NCI-H82 treated with DMSO at 0.1 percent for 48 hours (cell line): Measurements from ENCODE around the gene SLC4A11.

Experiments used
- DNase-seq: peaks from one replicate; lab custom pipeline; 2025; ENCODE audit not compliant: unreplicated experiment; lab: John Stamatoyannopoulos, UW

SLC4A11 gene

DNA sequence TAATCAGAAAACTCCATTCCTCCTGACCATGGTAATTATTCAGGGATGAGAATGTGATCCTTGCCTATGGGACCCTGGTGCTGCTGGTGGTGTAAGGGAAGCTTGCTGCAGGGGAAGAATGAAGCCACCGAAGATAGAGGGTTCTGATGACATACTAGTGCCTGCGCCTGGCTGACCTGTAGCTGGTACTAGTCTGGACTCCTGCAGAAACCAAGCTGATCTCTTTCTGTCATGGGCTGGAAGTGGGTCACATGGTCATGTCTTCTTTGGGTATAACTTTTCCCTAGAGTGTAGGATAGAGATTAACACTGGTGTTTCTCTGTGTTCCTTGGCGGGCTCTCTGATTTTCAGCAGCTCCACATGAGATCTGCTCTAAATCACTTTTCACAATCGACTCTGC lies 8.6 kb upstream of the SLC4A11 start:
- no peak for DNase-seq

DNA sequence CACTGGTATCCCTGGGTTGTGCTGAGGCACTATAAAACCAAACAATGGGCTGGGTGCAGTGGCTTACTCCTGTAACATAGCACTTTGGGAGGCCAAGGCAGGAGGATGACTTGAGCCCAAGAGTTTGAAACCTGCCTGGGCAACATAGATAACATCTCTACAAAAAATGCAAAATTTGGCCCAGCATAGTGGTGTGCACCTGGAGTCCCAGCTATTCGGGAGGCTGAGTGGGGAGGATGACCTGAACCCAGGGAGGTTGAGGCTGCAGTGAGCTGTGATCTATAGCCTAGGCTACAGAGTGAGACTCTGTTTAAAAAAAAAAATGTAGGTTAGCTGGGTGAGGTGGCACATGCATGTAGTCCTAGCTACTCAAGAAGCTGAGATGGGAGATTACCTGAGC lies 7.7 kb upstream of the SLC4A11 start:
- DNase-seq, result no peak

DNA sequence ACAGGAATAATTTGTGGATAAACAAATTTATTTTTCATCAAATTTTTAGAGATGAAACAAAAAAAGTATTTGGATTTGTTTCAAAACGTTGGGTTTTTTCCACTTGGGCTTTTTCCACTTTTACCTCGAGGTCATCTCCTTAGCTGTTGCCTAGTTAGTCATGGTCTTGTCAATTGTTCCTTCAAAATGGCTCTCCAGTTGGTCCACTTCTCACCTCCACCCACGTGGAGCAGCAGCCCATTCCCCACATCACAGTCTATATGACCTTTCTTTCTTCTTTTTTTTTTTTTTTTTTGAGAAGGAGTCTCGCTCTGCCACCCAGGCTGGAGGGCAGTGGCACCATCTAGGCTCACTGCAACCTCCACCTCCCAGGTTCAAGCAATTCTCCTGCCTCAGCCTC lies 6.7 kb upstream of the SLC4A11 start:
- DNase-seq, result no peak

DNA sequence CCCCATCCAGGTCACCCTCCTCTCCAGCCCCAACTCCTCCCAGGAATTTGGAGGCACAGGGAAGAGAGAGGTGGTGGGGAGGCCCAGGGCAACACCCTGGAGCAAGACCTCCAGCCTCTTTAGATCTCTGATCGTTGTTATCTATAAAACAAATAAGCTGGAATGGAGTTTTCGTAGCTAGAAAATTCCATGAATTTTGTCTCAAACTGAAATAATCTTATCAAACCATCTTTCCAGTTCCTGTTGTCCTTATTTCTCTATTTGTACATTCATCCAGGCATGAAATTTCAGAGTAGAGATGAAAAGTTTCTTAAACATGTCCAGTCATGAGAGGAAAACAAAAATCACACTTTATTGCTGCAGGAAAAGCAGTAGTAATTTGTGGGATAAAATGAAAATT lies 6.2 kb upstream of the SLC4A11 start:
- no peak for DNase-seq

DNA sequence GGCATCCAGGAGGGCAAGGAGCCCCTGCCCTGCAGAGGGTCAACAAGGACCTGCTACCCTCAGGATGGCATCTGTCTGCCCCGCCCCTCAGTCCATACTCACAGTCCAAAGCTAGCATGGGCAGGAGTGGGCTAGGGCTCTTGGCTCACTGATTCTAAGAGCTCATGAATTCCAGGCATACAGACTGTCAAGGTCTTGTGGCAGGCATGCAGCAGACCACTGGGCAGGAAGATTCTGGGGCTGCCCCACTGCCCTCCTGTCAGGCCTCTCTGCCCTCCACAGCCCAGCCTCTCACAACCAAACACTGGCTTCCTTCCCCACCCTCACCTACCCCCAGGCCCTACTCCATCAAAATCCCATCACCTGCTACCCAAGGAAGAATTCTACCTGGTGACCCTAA lies 5.6 kb upstream of the SLC4A11 start:
- DNase-seq, result no peak

DNA sequence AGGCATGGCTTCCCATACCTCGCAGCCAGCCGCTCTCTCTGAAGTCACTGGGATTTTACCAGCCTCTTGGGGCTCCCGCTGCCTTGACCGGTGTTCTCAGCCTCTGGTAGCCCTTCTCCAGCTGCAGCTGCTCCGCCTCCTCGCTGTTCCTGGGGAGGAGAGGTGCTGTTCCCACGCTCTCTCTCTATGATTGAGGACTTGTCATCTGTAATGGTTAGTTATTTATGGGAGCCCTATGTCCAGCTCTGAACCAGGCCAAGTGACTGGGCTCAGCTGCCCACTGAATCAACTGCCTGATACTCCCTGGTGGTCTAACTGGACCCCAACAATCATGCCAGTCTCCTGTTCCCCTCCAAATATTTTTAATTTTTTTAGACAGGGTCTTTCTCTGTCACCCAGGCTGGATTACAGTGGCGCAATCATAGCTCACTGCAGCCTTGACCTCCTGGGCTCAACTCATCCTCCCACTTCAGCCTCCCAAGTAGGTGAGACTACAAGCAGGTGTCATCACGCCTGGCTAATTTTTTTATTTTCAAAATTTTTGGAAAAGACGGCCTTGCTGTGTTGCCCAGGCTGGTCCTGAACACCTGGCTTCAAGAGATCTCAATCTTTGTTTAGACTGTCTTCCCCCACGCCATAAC lies 4.8 kb upstream of the SLC4A11 start:
- no peak for DNase-seq

DNA sequence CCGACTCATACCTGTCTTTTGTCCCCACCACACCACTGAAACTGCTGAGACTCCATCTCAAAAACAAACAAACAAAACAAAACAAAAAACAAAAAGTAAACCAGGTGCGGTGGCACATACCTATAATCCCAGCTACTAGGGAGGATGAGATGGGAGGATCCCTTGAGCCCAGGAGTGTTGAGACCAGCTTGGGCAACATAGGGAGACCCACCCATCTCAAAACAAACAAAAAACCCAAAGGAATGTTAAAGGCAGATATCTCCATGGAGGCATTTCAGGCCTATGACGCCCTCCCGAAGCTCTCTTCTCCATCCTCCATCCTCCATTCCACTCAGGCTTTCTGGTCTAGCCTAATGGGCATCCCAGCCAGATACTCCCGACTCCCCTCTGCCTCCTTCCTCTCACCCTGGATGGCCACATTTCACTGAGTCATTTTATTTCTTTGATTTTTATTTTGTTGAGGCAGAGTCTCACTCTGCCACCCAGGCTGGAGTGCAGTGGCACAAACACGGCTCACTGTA lies 3.2 kb upstream of the SLC4A11 start:
- DNase-seq, result no peak

DNA sequence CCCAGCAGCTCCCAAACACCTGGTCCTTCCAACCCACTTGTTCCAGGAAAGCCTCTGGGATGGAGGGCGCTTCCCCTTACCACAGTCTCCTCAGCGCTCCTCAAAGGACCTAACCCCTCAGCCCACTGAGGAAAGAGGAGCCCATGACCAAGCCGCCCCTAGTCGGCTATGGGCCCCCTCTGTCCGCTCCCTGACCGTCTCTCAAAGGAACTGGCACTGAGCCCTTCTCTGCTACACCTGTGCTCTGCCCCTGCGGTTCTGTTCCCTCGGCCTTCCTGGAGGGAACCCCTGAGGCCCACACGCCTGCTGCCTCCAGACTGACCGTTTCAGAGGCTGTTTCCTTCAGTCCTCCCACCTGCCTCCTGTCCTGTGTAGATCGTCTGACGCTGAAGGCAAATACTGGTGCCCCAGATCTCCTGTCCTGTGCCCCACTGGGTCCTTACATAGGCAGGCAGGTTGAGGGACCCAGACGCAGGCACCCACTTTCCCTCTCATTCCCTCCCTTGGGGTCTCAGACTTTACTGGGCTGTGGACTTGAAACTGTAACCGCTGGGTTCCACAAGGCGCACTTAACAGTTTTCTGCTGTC lies 1.9 kb upstream of the SLC4A11 start:
- DNase-seq, result no peak

DNA sequence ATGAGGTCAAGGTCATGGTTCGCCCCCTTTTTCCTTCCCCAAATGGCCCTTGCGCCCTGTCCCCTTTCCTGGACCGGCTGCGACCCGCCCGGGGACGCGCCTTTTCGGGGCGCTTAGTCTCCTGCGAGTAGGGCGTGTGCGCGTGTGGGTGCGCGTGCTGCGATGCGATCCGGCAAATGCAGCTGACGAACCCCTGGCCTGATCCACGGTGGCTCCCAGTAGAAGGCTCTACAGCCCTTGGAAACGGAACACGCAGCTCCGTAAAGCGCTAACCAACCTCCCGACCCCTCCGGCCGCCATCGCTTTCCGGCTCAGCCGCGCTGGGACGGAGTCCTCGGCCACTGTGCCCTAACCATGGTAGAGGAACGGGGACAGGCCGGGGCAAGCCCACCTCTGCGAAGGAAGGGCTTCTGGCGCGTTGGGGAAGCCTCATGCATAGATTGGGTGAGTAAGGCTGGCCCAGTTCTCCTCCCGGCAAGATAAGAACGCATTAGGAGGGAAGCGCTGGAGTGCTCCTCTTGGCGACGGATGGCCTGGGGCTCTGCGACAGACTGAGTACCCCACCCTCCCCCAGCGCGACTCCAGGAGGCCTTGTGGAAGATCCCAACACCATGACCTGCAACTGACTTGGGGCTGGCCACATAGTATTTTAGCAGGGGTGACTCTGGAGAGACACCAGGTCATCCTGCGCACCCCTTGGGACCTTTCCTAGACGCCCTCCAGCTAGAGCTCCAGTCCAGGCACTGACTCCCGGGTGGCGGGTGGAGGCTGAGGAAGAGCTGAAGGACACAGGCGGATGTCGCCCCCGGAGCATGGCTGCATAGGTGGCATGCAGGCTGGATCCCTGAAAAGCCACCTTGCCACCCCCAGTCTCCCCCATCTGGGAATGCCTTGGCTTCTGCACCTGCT lies 1.1 kb upstream of the SLC4A11 start:
- no peak for DNase-seq

DNA sequence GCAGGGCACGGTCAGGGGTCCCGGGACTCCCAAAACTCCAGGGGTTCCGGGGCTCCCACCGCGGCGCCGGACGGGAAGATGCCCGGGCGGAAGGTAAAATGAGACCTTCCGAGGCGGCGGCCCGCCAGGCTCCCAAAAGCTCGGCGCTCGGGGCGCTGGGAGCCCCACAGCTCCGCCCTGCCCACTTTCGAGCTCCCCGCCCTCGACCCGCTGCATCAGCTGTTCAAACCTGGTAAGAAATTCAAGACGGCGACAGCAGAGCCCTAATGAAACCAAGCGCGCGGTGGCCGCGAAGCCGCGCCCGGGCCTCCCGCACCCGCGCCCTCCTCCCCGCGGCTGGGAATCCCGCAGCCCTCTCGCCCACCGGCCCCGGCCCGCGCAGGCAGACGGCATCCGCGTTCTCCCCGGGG lies 369 bp downstream of the SLC4A11 start:
- no peak for DNase-seq

DNA sequence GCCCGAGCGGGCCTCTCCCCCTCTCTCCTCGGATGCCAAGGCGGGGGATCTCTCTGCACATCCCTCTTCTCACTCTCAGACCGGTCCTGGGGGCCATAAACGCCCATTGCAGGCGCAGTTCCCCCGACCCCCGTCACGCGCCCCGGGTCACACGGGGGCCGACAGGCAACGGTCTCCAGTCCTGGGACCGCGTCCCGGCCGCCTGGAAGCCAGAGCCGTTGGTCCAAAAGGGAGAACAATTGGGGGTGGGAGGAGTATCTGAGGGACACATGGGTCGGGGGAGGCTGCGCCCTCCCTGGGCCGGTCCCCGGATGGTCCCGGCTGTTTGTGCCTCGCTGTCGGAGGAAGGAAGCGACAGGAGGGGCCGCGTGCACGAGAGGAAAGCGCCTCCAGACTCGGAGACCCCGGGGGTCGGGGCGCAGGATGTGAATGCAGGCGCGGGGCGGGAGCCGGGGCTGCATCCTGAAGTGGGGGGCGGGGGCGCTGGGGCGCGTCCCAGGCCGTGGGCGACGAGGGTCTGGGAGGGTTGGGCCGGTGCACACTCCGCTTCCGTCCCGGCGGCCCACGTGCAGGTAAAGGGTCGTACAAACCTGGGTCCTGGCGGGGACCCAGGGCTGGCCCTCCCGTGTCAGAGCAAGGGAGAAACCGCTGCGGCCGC lies 903 bp downstream of the SLC4A11 start:
- DNase-seq, result no peak

DNA sequence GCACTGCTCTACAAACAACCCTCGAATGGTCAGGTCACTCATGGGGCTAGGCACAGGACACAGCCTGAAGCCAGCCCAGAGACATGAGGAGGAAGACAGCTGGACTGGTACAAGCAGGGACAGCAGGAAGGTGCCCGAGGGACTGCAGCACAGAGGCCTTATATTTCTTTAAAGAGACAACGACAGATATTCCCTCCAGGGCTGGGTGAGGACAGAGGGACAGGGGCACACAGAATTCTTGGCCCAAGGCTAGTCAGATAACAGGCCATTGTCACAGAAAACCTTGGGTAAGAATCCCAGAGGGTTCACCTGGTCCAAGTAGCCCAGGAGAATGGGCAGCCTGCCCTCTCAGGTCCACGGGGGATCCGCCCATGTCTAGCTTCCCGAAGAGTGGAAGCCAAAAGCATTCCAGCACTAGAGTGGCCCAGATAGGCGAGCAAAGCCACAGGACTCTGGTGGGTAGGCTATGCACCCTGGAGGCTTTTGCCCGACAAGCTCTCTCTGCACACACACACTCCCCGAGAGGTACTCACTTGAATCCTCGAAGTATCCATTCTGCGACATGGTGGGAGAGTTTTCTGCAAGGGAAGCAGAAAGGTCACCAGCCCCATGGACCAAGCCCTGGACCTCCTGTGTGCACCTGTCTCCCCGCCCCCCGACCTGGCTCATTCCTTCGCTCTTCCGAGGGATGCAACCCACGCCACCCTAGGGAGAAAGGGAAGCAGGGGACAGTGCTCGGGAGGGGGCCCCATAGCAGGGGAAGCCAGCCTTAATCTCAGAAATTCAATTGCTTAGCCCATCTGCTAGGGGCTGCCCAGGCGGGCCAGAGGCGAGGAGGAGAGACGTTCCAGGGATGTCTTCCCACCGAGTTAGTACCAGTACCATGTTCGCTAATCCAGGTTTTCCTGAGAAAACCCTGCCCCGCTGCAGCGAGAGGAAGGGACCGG lies 1.7 kb downstream of the SLC4A11 start:
- DNase-seq, result no peak

DNA sequence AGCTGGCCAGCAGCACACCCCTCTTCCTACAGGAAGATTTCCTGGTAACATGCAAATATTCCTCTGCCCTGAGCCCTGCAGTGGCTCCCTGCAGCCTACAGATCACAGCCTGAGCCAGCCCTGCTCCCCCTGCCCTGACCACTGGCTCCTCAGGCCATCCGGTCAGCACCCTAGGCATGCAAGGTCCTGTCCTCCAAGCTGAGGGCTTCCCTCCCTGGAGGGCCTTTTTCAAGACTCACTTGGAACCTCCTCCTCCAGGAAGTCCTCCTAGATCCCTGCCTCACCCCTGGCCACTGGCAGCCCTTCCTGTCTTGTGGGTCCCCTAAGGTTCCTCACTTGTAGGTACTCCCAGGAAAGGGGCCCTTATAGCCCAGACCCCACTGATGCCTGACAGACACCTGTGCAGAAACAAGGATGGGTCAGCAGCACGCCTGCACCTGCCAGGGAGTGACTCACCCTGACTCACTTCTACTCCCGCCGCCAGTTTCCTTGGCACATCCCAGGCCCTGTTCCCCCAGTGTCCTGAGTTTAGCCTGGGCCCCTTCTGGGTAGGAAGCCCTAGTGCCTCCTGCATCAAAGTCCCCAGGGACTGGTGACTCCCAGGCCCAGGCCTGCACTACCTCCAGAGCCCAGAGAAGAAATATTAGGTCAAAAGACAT lies 3.2 kb downstream of the SLC4A11 start:
- no peak for DNase-seq

DNA sequence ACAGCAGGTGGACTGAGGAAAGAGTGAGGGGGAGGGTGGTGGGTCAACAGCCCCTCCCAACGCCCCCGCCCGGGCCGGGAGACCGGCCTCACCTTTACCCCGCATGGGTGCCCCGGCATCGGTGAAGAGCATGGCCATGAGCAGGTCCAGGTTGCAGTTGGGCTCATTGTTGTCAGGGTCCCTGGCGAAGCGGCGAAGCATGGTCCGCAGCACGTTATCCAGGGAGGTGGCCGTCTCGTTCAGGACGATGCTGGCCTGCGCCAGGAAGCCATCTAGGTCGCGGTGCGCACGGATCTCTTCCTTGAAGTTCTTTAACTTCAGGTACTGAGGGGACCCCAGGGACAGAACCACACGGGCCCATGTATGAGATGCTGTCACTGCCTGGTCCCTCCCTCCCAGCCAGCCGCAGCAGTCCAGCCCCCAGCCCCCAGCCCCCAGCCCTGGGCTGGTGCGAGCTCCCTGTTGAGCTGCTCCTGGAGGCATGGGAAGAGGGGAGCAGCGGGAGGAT lies 4.9 kb downstream of the SLC4A11 start:
- DNase-seq, result no peak

DNA sequence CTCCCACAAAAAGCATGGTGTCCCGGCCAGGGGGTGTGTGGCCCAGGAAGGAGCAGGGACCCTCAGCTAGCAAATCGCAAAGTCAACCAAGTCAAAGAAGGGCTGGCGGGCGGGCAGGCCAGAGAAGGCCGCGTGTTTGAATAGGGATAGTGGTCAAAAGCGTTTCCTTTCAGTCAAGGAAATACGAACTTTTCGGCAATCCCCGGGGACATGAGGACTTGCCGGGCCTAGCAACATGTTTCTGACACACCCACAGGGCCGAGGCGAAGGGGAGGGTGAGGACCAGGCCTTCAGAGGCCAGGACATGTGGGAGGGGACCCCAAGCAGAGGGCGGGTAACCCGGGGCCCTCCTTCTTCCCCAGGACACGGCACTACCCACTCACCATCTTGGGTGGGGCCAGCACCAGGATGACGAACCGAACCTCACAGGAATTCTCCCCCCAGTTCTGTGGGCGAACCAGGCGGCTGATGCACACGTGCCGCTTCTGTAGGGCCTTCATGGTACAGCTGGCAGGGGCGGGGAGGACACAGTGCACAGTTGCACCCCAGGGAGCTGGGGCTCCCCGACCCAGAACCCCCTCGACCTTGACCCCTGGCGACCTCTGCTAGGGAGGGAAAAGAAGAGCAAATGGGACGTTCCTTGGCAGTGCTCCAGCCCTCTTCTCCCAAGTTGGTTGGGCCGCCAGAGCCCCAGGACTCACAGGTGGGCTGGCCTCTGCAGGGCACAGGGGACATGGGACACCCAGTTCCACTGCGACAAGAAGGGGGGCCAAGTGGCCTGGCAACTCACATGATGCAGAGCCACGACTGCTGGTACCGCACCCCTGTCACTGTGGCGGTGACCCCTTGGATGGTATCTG lies 5.6 kb downstream of the SLC4A11 start:
- DNase-seq, result no peak

DNA sequence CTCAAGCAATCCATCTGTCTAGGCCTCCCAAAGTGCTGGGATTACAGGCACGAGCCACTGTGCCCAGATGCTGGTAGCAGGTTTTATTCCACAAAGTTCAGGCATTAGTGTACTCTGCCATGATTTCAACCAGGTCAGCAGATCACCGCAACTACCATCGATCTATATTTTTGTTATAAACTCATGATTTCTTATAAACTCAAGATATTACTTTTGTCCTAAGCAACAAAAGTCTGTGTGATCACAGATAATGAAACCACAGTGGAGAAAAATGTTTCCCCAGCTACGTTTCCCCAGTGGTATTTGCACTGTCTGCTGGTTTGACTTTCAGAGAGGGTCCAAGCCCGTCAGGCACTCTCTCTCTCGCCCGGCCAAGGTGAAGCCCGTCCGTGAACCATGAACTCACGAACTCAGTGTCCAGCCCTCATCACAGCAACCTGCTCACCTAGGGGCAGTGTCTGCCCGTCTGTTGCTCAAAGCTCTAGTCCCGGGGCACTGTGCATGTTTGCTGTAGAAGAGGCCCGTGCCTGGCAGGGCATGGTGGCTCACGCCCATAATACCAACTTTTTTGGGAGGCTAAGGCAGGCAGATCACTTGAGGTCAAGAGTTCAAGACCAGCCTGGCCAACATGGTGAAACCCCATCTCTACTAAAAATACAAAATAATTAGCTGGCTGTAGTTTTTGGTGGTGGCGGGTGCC lies 7.0 kb downstream of the SLC4A11 start:
- DNase-seq, result no peak

DNA sequence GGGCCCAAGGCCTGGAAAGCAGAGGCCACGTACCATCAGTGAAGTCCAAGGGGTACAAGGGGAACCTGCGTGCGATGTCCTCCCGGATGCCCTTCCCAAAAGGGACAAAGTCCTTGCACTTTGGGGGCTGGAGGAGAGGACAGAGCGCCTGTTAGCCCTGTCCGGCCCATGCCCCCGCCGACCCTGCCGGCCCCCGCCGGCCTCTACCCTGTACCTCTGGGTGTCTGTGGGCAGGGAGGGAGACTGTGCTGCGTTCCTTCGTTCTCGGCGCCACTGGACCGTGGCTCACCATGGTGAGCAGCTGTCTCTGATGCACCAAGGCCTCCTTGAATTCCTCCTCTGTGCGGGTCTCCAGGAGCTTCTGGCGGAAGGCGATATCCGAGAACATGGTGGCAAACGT lies 7.9 kb downstream of the SLC4A11 start:
- DNase-seq, result no peak

DNA sequence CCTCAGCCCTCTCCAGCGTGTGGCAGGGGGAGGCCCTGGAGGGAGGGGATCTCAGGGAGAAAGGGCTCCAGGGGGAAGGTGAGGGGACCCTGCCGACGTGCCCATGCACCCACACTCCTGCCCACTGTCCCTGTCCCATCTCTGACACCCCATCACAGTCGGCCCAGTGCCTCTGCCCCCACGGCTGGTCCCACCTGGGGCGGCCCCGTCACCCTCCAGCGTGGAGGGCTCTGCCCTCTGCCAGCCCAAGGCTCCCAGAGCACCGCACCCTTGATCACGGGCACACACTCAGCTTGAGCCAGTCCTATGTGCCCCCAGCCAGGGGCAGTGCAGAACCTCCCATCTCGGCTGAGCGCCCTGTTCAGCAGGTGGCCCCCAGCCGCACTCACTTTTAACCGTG lies 9.2 kb downstream of the SLC4A11 start:
- no peak for DNase-seq
